Activated T-helper 1 cell treated with Interleukin-2 at 50 U/mL for 16 hours (primary cell): ENCODE results near the gene PPP1R7.

Experiments
- DNase-seq: peaks from one replicate; pipeline ENCODE4 v3.0.0-alpha.2; 2020; ENCODE audit warnings: low read depth

Gene PPP1R7

DNA sequence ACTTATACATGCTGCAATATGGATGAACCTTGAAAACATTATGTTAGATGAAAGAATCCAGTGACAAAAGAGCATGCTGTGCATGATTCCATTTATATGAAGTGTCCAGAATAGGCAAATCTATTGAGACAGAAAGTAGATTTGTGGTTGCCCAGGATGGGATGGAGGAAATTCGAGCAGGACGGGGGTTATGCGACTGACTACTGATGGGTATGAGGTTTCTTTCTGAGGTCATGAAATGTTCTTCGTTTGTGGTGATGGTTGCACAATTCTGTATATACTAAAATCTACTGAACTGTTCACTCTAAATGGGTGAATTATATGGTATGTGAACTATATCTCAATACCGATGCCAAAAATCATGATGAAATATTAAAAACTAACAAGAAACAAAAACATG, 29.3 kb upstream of the PPP1R7 start:
- no peak for DNase-seq

DNA sequence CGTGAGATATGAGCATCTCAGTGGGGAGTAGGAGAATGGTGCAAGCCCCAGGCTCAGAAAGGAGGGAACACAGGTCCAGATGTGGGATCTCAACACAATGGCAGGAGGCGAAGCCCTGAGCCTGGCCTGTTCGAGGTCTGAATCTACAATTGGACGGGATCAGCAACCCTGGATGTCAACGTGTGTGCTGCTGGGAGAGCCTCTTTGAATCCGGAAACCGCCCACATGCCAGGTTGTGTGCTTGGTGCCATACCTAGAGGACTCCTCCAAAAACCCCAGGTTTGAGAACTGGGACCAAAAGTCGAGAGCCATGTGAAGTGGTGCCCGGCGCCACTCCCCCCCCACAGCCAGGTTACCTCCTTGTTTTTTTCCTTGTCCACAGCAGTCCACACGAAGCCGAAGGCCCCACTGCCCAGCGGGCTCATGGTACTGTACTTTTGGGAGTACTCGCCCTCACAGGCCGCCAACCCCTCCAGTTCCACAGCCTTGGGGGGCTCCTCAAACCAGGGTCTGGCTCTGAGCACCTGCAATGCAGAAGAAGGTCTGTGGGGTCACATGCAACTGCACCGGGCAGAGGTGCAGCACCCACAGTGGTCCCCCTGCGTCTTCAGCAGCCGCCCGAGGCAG, 27.8 kb upstream of the PPP1R7 start:
- DNase-seq: no peak

DNA sequence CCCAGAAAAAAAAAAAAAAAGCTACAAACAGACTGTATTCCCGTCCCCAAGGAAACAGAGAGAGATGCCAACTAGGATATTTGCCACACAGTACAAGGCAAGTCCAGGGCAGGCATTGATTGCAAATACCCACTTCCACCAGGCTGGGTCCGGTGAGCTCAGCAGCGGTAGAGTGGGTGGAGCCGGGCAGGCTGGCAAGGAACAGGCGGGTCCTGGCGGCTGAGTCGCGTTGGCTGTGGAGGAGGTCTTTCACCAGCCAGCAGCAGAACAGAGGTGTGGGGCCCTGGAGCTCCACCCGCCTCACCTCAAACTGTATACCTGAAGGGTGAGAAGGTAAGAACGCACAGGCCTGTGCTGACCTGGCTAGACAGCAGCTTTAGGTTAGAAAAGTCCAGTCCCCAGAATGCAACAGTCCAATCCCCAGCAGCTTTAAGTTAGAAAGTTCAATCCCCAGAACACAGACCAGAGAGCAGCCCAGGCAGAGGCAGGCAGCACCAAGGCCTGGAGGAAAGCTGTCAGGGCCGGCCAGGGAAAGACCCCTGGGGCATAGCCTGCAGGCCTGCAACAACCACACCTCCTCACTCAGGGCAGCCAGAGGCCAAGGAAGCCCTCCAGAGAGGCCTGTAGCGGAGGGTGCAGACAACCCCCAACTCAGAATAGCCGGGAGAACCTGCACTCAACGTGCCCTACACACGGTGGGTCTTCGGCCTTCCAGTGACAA, 26.3 kb upstream of the PPP1R7 start:
- peak; percentile 36 for DNase-seq

GRCh38 chr2:241125626-241126025, 24.6 kb upstream of the PPP1R7 start:
- DNase-seq: no peak

DNA sequence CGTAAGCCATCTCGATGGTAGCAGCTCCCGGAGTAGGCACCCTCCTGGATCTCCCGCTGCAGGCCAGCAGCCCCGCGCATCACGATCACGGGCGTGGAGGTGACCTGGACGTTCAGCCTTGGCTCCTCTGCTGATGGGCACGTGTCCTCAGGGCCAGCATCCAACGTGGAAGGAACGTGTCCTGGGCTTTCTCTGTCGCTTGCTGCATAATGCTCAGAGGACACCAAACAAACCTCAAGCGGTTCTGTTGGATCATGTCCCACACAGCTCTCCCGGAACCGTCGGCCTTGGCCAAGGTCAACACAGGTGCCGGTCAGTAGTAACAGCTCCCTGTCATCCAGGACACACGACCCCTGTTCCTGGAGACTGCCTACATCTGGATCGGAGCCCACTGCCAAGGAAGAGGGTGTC, 24.1 kb upstream of the PPP1R7 start:
- DNase-seq: no peak

- no peak for DNase-seq
Measured at GRCh38 chr2:241126771-241127202, 23.5 kb upstream of the PPP1R7 start.

GRCh38 chr2:241128266-241128665, 22.0 kb upstream of the PPP1R7 start:
- no peak for DNase-seq

- DNase-seq: no peak
Measured at GRCh38 chr2:241129086-241129871, 21.0 kb upstream of the PPP1R7 start.

GRCh38 chr2:241130316-241130715, 20.0 kb upstream of the PPP1R7 start:
- no peak for DNase-seq

DNA sequence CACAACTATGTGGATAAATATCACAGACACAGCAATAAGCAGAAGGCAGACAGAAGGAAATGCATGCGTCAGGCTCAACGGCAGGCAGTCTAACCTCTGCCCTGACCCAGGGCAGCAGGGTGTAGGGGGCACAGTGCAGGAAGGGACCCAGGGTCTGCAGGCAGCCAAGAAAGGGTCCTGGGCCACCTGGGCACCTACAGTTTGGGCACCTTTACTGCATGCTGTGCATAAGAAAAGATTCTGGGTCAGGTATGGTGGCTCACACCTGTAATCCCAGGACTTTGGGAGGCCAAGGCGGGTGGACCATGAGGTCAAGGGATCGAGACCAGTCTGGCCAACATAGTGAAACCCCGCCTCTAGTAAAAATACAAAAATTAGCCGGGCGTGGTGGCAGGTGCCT, 18.7 kb upstream of the PPP1R7 start:
- DNase-seq: no peak

DNA sequence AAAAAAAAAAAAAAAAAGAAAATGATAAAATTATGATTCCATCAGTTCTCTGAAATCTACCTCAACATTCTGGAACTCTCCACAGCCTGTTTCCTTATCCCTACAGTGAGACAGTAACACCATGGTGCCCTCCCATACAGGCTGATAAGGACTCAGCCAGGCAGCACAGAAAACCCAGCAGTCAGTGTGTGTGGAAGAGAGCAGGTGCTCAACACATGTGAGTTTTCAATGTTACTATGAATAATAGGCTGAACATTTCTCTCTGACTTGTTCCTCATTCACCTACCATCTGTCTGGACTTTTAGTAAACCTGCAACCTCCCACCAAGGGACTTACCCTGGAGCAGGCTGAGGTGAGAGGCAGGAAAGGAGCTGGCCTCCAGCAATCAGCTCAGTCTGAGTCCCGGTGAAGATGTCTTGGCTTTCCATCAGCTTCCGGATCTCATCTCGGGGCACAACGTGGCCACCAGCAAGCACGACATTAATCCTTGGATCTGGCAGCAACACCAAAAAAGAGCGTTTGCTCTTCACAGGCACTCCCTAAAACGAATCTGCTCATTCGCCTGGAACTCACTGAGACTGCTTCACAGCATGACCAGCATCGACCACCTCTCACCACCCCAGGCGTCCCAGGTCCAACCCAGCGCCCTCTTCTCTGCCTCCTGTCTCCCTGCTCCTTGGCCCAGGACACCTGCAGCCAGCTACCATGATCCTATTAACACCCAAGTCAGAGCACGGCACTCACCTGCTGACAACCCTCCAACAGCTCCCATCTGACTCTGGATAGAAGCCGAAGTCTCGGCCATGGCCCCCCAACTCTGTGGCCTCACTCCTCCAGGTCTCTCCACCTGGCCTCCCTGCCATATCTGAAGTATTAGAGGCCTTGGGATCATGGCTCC, 17.5 kb upstream of the PPP1R7 start:
- no peak for DNase-seq

GRCh38 chr2:241133436-241133820, 16.8 kb upstream of the PPP1R7 start:
- DNase-seq: no peak

GRCh38 chr2:241134711-241135110, 15.6 kb upstream of the PPP1R7 start:
- no peak for DNase-seq

GRCh38 chr2:241135737-241136136, 14.5 kb upstream of the PPP1R7 start:
- DNase-seq: no peak

- no peak for DNase-seq
Measured at GRCh38 chr2:241136191-241136590, 14.1 kb upstream of the PPP1R7 start.

- no peak for DNase-seq
Measured at GRCh38 chr2:241136661-241137260, 13.5 kb upstream of the PPP1R7 start.

- DNase-seq: no peak
Measured at GRCh38 chr2:241137276-241138190, 12.7 kb upstream of the PPP1R7 start.

- no peak for DNase-seq
Measured at GRCh38 chr2:241138471-241138870, 11.8 kb upstream of the PPP1R7 start.

DNA sequence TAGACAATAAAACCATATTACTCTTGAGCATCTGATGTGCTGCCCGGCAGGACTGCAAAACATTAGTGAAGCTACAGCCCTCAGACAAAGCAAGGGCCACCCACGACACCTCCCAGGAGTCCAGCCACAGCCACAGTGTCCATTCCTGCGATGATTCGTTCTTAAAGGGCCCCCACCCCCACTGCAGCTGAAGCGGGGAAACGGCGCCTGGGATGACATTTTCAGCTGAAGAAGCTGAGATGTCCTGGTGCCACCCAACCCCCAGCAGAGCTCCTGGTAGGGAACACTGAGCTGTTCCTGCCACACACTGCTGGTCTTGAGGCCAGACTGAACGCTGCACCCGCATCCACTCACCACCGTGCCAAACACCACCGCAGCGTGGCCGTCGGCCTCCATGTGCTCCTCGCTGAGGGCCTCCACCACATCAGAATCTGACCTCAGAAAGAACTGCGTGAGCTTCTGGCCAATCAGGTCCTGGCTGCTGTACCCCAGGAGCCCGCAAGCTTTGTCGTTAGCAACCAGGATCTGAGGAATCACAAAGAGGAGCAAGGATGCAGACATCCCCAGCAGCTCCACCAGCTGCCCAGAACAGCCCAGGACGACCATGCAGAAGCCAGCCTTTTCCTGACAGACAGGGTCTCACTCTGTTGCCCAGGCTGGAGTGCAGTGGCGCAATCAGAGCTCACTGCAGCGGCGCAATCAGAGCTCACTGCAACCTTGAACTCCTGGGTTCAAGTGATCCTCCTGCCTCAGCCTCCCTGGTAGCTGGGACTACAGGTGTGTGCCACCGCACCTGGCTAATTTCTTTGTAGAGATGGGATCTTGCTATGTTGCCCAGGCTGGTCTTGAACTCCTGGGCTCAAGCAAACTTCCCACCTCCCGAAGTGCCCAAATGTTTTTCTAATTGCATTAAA, 10.5 kb upstream of the PPP1R7 start:
- no peak for DNase-seq
